CD4-positive, alpha-beta T cell treated with Interleukin-10 for 1 hour (primary cell): ENCODE measurements around the gene KIF1B.

ENCODE experiments used
- DNase-seq: peaks from one replicate; pipeline ENCODE4 v3.0.0-alpha.2; 2020

Gene KIF1B

DNA sequence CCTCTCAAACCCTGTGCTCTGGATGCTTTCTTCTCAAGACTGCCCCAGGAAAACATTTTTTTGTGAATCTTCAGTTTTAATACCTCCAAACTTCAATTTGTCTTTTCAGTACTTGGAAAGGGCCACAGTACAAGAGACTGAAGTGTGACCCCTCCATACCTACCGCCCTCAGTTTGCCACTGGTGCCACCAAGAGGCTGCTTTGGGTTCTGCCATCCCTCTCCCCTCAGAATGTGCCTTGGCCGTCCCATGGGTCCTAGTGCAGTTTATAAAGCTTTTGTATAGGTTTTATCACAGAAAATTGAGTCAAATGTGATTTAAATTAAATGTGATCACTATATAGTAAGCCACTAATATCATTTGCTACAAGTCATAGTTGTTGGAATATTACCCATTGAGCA, 127.7 kb downstream of the KIF1B start:
- DNase-seq, result peak; percentile 48

DNA sequence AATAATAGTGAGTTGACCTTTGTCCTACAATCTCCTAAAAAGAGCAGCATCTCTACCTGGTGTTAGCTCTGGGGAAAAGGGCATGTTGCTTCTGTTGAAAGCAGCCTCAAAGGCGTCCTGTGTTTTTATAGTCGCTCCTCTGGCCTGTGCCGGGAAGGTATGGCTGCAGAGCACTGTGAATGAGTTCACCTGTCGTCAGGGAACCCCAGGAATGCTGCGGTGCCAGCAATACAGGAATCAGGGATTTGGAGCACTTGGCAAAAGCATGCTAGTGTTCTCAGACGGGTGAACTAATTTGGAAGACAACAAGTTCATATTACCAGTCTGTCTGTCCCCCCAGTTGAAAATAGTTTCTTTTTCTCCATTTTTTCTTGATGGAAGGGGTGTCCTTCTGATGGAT, 128.2 kb downstream of the KIF1B start:
- no peak for DNase-seq

DNA sequence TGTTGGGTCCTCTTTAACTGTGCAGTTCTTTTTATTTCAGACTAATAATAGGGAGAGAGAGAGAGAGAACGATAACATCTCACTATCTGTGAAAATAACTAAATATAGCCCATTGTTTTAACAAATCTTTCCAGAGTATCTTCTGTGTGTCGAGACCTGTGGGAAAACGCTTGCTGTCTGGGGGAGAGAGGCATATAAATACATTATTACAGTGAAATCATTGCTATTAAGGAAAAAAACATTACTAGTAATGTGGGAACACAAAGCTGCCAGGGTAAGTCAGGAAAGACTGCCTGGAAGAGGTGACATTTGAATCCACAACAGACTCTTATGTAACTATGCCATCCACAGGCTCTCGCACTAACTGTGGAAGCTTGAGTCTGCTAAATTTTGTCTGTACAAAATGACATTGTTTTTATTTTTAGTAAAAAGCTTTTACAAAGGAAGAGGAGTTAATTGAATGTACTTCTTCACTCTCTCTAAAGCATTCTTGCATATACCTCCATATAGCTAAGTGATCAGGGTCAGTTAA, 128.7 kb downstream of the KIF1B start:
- DNase-seq, result no peak

DNA sequence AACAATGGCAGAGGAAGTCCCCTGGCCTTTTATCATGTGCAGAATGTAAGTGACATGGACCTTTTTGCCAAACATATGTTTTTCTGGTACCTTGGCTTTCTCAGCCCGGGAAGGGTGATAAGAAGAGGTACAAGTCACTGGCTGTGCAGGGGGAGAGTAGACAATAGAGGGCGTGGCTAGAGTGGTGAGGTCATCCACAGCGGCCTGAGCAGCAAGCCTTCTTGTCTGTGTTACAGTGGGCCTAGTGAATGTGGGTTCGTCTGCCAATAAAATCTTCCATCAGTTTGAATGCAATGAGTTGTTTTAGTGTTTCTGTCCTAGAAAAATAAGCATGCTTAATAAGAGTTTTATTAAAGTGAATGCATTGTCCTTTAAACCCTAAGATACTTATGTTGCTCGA, 129.4 kb downstream of the KIF1B start:
- DNase-seq, result no peak

DNA sequence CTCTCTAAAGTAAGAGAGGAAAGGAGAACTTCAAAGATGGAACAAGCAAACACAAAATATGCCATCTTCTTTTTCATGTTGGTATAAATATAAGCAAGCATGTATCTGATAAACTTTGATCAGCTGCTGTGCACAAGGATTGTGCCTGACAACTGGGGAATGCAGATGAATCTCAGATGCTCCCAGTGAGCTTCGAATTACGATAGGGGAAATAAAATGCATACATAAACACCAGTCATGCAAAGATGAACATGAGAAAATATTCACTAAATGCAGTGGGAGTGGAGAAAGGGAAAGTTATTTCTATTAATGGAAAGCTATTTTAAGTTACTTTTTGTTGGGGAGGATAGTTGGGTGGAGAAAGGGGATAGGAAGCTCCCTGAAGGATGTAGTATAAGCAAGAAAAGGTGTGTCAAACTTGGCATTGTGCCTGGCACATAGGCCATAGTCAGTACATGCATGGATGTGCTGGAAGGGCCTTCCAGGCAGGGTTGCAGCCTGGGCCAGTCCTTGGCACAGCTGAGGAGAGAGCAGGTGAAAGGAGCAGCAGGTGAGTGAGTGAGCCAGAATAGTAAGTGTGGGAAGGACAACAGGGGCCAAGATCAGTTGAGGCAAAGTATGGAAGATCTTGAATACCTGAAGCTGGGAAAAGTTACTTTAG, 130.7 kb downstream of the KIF1B start:
- no peak for DNase-seq

DNA sequence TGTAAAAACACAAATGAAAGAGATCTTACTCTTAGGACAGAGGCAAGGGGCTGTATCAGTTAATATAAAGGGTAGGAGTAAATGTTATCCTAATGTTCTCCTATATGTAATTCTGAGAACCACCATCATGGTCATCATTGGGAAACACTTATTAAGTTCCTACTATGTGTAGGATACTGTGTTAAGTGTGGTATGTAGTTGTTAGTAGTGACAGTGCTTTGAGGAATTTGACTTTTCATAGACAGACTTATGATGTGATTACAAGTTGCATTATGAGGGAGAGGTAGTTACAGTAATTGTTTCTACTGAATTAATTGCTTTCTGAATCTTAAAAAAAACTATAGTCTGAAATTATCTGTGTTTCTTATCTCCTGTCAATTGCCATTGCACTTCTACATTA, 136.7 kb downstream of the KIF1B start:
- DNase-seq, result no peak

DNA sequence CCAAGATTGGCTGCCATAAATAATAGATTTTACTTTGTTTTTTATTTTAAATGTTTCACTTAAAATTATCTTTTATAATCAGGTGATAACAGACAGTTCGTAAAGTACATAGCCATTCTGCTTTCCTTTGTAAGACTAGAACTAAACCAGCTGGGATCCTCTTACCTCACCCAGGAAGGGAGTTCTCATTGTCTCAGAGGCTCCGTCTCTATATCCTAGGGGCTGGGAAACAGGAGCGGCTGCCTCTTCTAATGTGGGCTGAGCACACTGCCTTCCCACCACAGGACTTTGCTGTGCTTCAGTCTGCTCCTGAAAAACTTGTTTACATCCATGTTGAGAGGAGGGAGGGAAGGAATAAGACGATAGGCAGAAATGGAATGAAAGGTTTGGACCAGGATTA, 142.9 kb downstream of the KIF1B start:
- no peak for DNase-seq

DNA sequence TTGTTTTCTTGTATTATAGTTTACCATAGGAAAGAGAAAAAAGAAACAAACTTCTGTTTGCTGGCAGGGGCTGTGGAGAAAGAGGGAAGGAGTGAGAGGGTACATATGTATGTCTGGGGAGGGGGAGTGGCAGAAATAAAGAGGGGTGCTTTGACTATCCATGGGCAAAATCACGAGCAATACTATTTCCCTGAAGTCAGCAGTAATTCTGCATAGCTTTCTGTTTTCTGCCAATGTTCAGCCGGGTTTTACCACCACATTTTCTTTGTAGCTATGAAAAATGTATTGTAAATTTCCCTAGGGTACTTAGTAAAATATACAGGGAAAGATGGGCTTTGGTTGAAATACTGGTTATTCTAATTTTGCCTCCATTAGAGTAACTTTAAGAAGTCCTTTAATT, 143.3 kb downstream of the KIF1B start:
- DNase-seq, result no peak

DNA sequence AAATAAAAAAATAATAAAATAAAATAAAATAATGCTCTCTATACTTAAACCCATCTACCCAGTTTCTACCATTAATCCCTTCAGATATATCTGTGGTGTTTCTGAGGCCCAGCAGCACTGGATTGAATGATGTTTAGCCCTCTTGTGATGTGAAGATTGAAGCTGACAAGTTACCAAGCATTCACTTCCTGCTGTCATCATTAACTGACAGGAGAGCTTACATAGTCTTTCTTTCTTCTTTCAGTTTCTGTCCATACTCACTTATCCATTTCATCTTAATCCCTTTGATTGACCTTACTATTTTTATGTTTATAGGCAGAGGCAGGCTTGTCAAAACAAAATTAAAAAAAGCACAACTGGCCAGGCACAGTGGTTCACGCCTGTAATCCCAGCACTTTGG, 149.7 kb downstream of the KIF1B start:
- DNase-seq, result no peak

DNA sequence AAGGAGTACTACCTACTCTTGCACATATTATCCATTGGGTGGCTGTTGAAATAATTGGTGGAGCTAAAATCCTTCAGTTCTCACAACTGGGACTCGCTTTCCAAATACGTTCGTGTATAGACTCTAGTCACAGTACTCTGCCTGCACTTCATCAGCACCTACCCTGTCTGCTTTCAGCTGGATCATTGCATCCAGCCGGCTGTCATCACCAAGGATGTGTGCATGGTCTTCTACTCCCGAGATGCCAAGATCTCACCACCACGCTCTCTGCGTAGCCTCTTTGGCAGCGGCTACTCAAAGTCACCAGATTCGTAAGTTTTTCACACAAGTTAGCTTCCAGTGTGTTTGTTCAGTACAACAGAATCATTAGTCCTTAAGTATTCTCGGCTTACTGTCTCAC, 151.1 kb downstream of the KIF1B start:
- DNase-seq, result no peak

DNA sequence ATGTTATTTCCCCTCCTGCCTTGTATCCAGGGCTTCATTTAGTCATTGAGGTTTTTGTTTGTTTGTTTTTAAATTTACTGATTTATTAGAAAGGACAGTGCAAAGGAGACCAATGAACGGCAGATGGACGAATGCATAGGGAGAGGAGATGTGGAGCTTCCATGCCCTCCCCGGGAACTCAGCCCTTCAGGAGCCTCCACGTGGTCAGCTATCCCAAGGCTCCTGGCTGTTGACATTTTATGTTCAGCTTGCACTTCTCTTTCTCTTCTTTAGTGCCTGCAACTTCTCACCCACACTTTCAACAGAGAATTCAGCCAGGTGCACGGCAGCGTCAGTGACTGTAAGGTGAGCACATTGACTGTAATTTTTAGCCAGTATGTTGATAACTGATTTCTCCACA, 157.8 kb downstream of the KIF1B start:
- no peak for DNase-seq

DNA sequence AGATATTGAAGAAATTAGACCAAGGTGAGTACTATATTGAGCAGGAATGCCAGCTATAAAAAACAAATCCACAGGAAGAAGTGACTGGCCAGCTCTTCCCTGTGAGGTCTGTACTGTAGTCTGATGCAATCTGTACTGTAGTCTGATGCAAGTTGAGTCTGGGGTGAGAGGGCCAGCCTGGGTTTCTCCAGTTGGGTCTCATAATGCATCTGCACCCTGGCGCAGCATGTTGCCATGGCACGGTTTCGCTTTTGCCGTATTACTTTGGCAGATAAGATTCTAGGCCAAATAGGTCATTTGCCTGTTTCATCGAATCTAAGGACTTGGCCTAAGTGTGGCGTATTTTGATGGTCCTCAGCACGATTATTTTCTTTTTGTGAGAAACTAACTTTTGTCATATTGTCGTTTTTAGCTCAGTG, 164.1 kb downstream of the KIF1B start:
- DNase-seq, result no peak

DNA sequence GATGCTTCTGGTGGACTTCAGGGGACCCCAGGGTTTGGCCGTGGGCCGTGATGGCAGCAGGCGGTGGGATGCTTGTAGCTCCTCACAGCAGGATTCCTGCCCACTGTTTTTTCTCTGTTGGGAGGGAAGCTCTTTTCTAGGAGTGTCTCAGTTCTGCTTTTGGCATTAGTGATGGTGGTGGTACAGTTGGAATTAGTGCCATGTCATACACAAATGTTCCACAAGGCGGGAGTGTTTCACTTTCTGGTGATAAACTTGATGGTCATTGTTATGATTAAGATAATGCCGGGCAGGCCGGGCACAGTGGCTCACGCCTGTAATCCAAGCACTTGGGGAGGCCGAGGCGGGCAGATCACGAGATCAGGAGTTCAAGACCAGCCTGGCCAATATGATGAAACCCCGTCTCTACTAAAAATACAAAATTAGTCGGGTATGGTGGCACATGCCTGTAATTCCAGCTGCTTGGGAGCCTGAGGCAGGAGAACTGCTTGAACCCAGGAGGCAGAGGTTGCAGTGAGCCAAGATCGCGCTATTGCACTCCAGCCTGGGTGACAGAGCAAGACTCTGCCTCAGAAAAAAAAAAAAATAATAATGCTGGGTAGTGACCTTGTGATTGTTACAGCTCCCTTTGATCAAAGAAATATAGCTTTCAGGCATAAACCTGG, 167.1 kb downstream of the KIF1B start:
- DNase-seq, result peak; percentile 38

DNA sequence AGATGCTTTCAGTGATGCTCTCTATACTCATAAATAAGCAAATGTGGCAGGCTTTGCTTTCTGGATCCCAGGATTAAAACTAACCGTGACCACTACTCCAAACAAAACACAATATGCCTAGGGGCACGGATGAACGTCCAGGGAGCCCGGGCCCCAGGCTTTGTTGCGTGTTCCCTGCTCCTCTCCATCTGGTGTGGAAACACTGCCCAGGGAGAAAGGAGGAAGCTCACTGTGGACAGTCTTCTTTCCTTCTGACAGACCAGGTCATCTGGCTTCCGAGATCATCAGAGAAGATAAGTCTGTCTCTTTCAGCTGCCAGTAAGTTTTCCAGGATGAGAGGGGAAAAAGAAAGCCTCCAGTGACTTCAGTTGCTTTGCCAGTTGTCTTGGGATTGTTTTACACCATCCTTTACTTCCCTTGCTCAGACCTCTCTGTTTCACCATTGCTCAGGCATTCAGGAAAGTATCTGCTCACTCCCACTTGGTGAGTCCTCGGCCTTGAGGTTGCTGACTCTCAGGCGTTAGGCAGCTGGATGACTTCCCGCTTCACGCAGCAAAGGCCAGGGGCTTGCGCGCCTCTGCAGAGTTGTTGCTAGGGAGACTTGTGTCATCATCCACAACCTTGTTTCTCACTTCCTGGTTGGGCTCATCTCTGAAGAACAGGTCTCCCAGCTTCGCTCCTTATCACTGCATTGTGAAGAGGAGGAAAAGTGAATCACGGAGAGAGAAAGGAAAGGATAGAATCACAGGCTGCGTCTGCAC, 167.9 kb downstream of the KIF1B start:
- no peak for DNase-seq

DNA sequence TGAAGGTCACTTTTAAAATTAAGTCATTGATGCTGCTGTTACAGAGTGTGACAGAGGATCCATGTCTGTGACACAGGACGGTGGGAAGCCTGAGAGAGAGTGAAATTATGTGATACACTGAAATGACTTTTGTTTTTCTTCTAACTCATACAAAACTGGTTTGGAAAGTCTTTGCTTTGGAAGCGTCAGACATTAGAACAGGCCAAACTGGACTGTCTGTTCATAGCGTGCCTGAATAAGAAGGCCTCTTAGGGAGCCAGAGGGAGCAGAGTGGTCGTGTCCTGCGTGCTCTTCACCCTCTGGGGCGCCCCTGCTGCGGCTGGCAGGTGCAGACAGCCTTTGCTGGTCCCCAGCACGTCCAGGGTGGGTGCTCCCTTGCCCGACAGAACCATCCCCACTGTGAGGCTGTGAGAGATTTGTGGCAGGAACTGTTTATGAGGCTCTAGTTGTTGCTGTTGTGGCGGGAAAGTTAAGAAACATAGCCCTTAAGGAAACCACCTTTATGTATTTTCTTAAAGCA, 168.8 kb downstream of the KIF1B start:
- no peak for DNase-seq

DNA sequence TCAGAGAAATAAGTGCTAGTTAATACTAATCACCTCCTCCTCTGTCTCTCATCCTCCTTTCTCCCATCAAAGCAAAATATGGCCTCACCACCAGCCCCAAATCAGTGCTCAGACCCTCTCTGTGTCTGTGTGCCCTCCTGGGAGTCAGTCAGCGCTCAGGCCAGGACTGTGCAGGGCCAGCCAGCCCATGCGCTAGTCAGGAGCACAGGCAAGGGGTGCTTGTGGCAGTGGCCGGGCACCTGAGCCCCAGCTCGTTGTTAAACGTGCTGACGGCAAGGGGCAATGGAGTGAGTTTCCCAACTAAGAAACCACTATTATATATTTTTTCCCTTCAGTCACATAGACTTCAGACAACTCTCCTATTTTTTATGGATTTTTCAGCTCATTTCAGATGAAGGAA, 169.3 kb downstream of the KIF1B start:
- no peak for DNase-seq

DNA sequence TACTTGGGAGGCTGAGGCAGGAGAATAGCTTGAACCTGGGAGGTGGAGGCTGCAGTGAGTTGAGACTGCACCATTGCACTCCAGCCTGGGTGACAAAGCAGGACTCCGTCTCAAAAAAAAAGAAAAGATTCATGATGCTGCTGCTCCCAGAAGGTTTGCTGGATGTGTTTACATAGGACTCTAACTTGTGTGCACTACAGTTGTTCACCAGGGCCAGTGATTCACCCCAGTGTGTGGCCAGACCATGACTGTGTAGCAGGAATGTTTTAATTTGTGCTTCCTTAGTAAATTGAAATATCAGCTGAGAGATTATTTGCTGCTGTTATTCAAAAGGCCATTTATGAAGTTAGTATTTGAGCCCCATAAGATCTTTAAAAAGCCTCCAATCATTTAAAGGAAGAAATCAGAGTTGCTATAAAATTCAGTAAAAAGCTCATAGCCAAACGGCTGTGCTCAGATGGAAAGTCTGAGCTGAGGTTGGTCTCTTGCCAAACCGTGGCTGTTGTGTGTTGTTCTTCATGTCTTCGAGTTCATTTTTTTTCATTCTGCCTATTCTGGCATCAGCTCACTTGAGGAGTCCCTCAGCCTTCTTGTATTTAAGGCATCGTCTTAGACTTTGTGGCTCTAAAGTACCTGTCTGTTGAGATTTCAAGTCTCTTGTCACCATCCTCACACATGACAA, 170.4 kb downstream of the KIF1B start:
- DNase-seq, result no peak

DNA sequence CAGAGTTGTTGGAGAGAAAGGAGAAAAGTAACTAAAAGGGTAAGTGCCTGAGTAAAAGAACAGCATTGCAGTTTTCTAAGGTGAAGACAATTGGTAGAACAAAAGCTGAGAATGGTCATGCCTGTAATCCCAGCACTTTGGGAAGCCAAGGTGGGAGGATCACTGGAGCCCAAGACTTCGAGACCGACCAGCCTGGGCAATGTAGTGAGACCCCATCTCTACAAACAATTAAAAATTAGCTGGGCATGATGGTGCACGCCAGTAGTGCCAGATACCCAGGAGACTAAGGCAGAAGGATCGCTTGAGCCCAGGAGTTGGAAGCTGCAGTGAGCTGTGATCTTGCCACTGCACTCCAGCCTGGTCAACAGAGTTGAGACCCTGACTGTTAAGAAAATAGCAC, 173.3 kb downstream of the KIF1B start:
- no peak for DNase-seq

DNA sequence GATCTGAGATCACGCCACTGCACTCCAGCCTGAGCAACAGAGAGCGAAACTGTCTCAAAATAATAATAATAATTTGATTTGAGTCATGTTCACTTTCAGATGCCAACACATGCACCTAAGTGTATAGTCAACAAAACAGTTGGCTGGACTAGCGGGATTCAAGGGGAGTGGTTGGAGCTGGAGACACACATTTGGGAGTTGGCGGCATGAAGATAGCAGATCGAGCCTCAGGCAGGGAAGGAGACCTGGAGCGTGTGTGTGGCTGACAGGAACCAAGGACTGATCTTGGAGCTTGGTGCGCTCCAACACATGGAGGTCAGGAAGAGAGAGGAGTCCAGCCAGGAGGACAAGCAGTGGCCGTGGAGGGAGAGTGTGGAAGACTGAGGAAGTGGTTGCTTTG, 173.8 kb downstream of the KIF1B start:
- no peak for DNase-seq

DNA sequence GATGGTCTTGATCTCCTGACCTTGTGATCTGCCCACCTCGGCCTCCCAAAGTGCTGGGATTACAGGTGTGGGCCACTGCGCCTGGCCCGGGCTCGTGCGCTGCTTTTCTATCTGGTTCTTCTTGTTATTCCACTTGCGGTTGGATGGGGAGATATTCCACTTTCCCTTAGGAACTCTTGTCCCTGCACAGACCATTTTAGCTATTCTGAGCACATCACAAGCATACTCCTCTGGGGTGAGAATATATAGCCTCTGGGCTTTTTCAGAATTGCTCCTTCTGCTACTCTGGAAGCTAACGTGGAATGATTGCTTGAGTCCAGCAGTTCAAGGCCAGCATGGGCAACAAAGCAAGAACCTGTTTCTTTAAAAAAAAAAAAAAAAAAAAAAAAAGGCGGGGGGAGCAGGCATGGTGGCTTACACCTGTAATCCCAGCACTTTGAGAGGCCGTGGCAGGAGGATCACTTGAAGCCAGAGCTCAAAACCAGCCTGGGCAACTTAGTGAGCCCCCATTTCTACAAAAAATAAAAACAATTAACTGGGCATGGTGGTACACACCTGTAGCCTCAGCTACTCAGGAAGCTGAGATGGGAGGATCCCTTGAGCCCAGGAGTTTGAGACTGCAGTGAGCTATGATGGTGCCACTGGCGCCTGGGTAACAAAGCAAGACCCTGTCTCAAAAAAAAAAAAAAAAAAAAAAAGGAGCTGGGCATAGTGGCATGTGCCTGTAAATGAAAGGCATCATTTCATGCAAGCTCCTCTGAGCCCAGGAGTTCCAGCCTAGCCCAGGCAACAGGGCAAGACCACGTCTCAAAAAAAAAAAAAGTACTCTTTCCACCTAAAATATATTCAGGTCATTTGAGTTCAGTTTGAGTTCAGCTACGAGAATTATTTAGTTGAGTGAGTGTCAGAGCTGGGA, 176.6 kb downstream of the KIF1B start:
- no peak for DNase-seq

DNA sequence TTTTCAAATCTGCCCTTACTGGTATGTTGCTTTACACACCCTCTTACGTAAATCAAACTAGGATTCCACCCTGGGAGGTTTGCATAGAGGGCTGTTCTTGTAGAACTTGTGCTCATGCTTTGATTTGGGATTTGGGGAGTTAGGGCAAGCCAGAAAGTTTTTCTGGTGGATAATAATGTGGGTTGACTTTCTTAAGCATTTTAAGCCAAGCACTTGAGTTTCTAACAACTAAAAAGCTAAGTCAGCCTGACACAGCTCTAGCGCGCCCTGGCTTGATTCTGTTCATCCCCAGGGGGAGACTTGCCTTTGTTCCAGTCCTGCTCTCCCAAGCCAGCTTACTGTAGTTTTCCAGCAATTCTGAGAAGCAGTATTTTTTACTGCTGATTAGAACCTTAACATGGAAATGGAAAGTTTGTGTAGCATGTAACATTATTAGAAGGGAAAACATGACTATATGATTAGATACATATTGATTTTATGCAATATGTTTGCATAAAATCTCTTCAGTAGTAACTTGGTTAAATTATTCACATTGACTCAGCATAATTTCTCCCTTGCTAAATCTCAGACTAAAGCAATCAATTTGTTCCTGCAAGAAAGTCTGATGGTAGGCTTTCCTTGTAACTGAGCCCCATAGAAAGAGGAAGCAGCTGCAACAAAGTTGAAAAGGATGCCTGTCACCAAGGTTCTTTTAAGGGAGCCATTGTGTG, 177.5 kb downstream of the KIF1B start:
- peak; percentile 20 for DNase-seq

DNA sequence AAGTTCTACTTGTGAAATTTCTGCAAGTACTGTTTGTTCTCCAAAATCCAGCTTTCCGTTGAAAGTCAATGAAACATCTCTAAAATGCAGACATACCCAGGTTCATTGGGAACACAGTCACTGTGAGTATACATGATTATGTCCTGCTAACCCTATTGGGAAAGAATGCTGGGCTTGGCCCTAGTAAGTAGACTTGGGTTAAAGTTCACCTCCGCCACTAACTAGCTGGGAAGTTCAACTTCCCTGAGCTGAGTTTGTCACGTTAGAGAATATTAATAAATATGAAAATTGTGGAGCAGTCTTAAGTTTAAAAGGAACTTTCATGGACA, 178.0 kb downstream of the KIF1B start:
- DNase-seq, result no peak
